Aorta (tissue), 5 donors: ENCODE data around the gene PNPLA7. TPM values are rescaled to one million over a fixed set of nuclear protein-coding genes. Genes with fewer than 3 reads are reported as not detected.
A peak's percentile ranks its signal among the peaks of the same experiment; 100 is the strongest.

Experiments
- ATAC-seq: fragments of 200-7000 bp; cut with Tn5 transposase; one replicate; pipeline ENCODE4 v1.9.1; 2022; ENCODE audit warnings: moderate library complexity; ENCODE audit not compliant: low FRiP score
- DNase-seq, 2 donors: peaks; one replicate each; pipeline ENCODE4 v3.0.0-alpha.2; 2020
- H3K27ac ChIP-seq, 2 donors: one replicate each; pipeline ENCODE4 v1.5.1; 2013; ENCODE audit warnings: low read length in 2 of 2, mild to moderate bottlenecking in 2 of 2, moderate library complexity in 2 of 2, control low read depth in 1 of 2, inconsistent platforms in 1 of 2, low read depth in 1 of 2
- H3K27me3 ChIP-seq, 2 donors: one replicate each; pipeline ENCODE4 v1.6.1; 2013; ENCODE audit warnings: control low read depth in 1 of 2, low read length in 1 of 2, mild to moderate bottlenecking in 1 of 2, moderate library complexity in 1 of 2; ENCODE audit not compliant: insufficient read depth in 2 of 2, control insufficient read depth in 1 of 2
- H3K36me3 ChIP-seq, 2 donors: one replicate each; pipeline ENCODE4 v1.6.1; 2013; ENCODE audit warnings: control low read depth in 1 of 2, low read length in 1 of 2, mild to moderate bottlenecking in 1 of 2; ENCODE audit not compliant: insufficient read depth in 2 of 2, control insufficient read depth in 1 of 2
- H3K4me1 ChIP-seq, 2 donors: one replicate each; pipeline ENCODE4 v1.6.1; 2013; ENCODE audit warnings: low read length in 2 of 2, control low read depth in 1 of 2, mild to moderate bottlenecking in 1 of 2, moderate library complexity in 1 of 2; ENCODE audit not compliant: insufficient read depth in 2 of 2, control insufficient read depth in 1 of 2
- H3K4me3 ChIP-seq, 2 donors: one replicate each; pipeline ENCODE4 v1.5.1; 2013; ENCODE audit warnings: low read length in 2 of 2, control low read depth in 1 of 2, mild to moderate bottlenecking in 1 of 2
- H3K9me3 ChIP-seq: one replicate; pipeline ENCODE4 v1.6.1; 2013; ENCODE audit warnings: mild to moderate bottlenecking, low read length; ENCODE audit not compliant: control insufficient read depth
- WGBS, 2 donors: extraction: QIAGEN DNeasy Blood & Tissue Kit; methylation state at CpG; one replicate each; pipeline ENCODE4 v1.1.7; 2013; 5-methylcytosine and 5-hydroxymethylcytosine counted together
- intact Hi-C, 2 donors: fragments of 100-400 bp; cut with DNase I; formaldehyde crosslinking; loops; one replicate each; pipeline versions ENCODE4 v1.14.2 to v1.15.0; 2022
- polyA plus RNA-seq, 2 donors: library from polyadenylated mRNA; stranded (reverse); fragments of 200-250 nt; gene quantifications; one replicate each; pipeline ENCODE4 v1.2.3, GENCODE V29; 2013
- total RNA-seq, 2 donors: library from RNA; stranded (reverse); fragmentation: NEBNext Ultra II Directional; extraction: Animal tissue kit (Norgen Biotek cat#: 25700); gene quantifications; one replicate each; pipeline ENCODE4 v1.2.1, GENCODE V29; 2021
- donor health status: healthy with polysubstance abuse.
- donor health status: Bipolar disorder and iron deficiency.
- donor health status: DM: no; HTN: no; CAD: no.
- donor health status: DM: no; HTN: no; CAD: no.
- donor health status: DM: yes; HTN: yes; CAD: no.

Gene PNPLA7
- total and polyA plus RNA-seq, 4 donors, result 2.1 to 36.6 (median 9.0) TPM

- no peak overlapping the region for H3K4me3 ChIP-seq
- no peak overlapping the region for H3K27ac ChIP-seq
- H3K9me3 ChIP-seq, result no peaks in the 10 kb centered on the region
- DNase-seq (peak in 1 of 2 donors; percentile 70), ATAC-seq (no peak)
- intact Hi-C loops, result no loop called here
- 90 to 92% methylated on average over 35 of the region's 35 CpGs for WGBS, 2 donors
- H3K27me3 ChIP-seq, result no peaks in the 10 kb centered on the region
- no peaks in the 10 kb centered on the region for H3K4me1 ChIP-seq
- H3K36me3 ChIP-seq, result no peaks in the 10 kb centered on the region
Measured at GRCh38 chr9:137486545-137487453, 63.4 kb downstream of the PNPLA7 start.

GRCh38 chr9:137486141-137486490 lies 64.1 kb downstream of the PNPLA7 start:
- ATAC-seq (no peak), DNase-seq (no peak)
- WGBS, 2 donors, result 93 to 94% methylated on average over 15 of the region's 15 CpGs
- no peaks in the 10 kb centered on the region for H3K27me3 ChIP-seq
- no peaks in the 10 kb centered on the region for H3K36me3 ChIP-seq
- H3K4me1 ChIP-seq, result no peaks in the 10 kb centered on the region
- intact Hi-C loops, result no loop called here
- no peaks in the 10 kb centered on the region for H3K9me3 ChIP-seq
- no peak overlapping the region for H3K27ac ChIP-seq
- H3K4me3 ChIP-seq, result no peak overlapping the region

- Histone ChIP-seq H3K27ac (no peak overlapping the region), H3K9me3 (no peaks in the 10 kb centered on the region), H3K4me3 (no peak overlapping the region), H3K27me3 (no peaks in the 10 kb centered on the region), H3K36me3 (no peaks in the 10 kb centered on the region), H3K4me1 (no peaks in the 10 kb centered on the region)
- WGBS, 2 donors, result 92 to 93% methylated on average over 26 of the region's 26 CpGs
- DNase-seq (peak in 1 of 2 donors; percentile 73), ATAC-seq (no peak)
- intact Hi-C loops, result no loop called here
Measured at GRCh38 chr9:137485343-137486140, 64.7 kb downstream of the PNPLA7 start.

GRCh38 chr9:137484551-137485315 lies 65.5 kb downstream of the PNPLA7 start:
- 93 to 95% methylated on average over 25 to 27 of the region's 27 CpGs for WGBS, 2 donors

GRCh38 chr9:137482094-137482781 lies 68.0 kb downstream of the PNPLA7 start:
- peak; percentile 76 to 85 for DNase-seq
- Histone ChIP-seq H3K4me3 (no peak overlapping the region), H3K4me1 (no peaks in the 10 kb centered on the region), H3K27me3 (no peaks in the 10 kb centered on the region), H3K9me3 (no peaks in the 10 kb centered on the region), H3K36me3 (no peaks in the 10 kb centered on the region), H3K27ac (no peak overlapping the region)
- peak; percentile 41 for ATAC-seq
- intact Hi-C loops, result no loop called here
- WGBS, 2 donors, result 70 to 75% methylated on average over 26 of the region's 26 CpGs

More at GRCh38 chr9:137484551-137485315, 65.5 kb downstream of the PNPLA7 start:
- ATAC-seq (no peak), DNase-seq (peak in 1 of 2 donors; percentile 70)
- intact Hi-C loops, result no loop called here
- H3K9me3 ChIP-seq, result no peaks in the 10 kb centered on the region
- H3K27me3 ChIP-seq, result no peaks in the 10 kb centered on the region
- H3K4me1 ChIP-seq, result no peaks in the 10 kb centered on the region
- H3K36me3 ChIP-seq, result no peaks in the 10 kb centered on the region
- H3K27ac ChIP-seq, result no peak overlapping the region
- no peak overlapping the region for H3K4me3 ChIP-seq

GRCh38 chr9:137480686-137481683 lies 69.2 kb downstream of the PNPLA7 start:
- H3K36me3 ChIP-seq, result no peaks in the 10 kb centered on the region
- 94% methylated on average over 36 to 38 of the region's 38 CpGs for WGBS, 2 donors
- no peaks in the 10 kb centered on the region for H3K27me3 ChIP-seq
- H3K4me3 ChIP-seq, result no peak overlapping the region
- H3K4me1 ChIP-seq, result no peaks in the 10 kb centered on the region
- DNase-seq (peak in 1 of 2 donors; percentile 72), ATAC-seq (no peak)
- intact Hi-C loops, result no loop called here
- H3K27ac ChIP-seq, result no peak overlapping the region
- H3K9me3 ChIP-seq, result peaks cover 2% of the 10 kb centered on the region

- H3K9me3 ChIP-seq, result peaks cover 2% of the 10 kb centered on the region
- no peaks in the 10 kb centered on the region for H3K4me1 ChIP-seq
- H3K4me3 ChIP-seq, result no peak overlapping the region
- H3K27me3 ChIP-seq, result no peaks in the 10 kb centered on the region
- no peak overlapping the region for H3K27ac ChIP-seq
- ATAC-seq, result no peak
- H3K36me3 ChIP-seq, result no peaks in the 10 kb centered on the region
- WGBS, 2 donors, result 92 to 93% methylated on average over 32 of the region's 32 CpGs
- peak in 1 of 2 donors; percentile 54 for DNase-seq
- intact Hi-C loops, result no loop called here
Measured at GRCh38 chr9:137479892-137480685, 70.1 kb downstream of the PNPLA7 start.
